ENCODE data around the gene CDH13. TPM values are rescaled to one million over a fixed set of nuclear protein-coding genes. Genes with fewer than 3 reads are reported as not detected.

Gene CDH13
- total RNA-seq, 4 donors from 2014 or later = 3.1 to 13.5 (median 8.9) TPM

- no peak overlapping the region for H3K4me3 ChIP-seq
- H3K9me3 ChIP-seq = no peaks in the 10 kb centered on the region
- WGBS = 82% methylated on average over 3 of the region's 3 CpGs
- H3K27me3 ChIP-seq = peaks cover 0 to 21% (median 0%) of the 10 kb centered on the region in 4 donors
- TF ChIP-seq POLR2A (IDR thresholded peaks at IDR 0.05; ENCODE audit: low read depth) (no peak), CTCF (IDR thresholded peaks at IDR 0.05) (no peak), POLR2AphosphoS5 (IDR thresholded peaks at IDR 0.05) (no peak), EP300 (IDR thresholded peaks at IDR 0.05) (no peak)
- peak; percentile 47 for DNase-seq (ENCODE audit: extremely low spot score)
- no peaks in the 10 kb centered on the region for H3K4me1 ChIP-seq
- intact Hi-C loops (cut with DNase I) = no loop called here
- H3K36me3 ChIP-seq = no peaks in the 10 kb centered on the region
- H3K27ac ChIP-seq (replicated peaks in 1 of 4) = no peak overlapping the region
Observed at GRCh38 chr16:83409347-83409746, 782.6 kb downstream of the CDH13 start.

- no peak for TF ChIP-seq POLR2A (IDR thresholded peaks at IDR 0.05; ENCODE audit: low read depth)
- TF ChIP-seq EP300 (IDR thresholded peaks at IDR 0.05) = no peak
- no peak for TF ChIP-seq CTCF (IDR thresholded peaks at IDR 0.05)
- TF ChIP-seq POLR2AphosphoS5 (IDR thresholded peaks at IDR 0.05) = no peak
- H3K9me3 ChIP-seq = no peaks in the 10 kb centered on the region
- H3K36me3 ChIP-seq = no peaks in the 10 kb centered on the region
- H3K27ac ChIP-seq (replicated peaks in 1 of 4) = no peak overlapping the region
- intact Hi-C loops (cut with DNase I) = no loop called here
- no peaks in the 10 kb centered on the region for H3K27me3 ChIP-seq
- WGBS = 68% methylated on average over 1 of the region's 1 CpG
- H3K4me3 ChIP-seq = no peak overlapping the region
- DNase-seq (ENCODE audit: extremely low spot score) = peak; percentile 3
- no peaks in the 10 kb centered on the region for H3K4me1 ChIP-seq
Observed at GRCh38 chr16:83418565-83418964, 791.8 kb downstream of the CDH13 start.

- no peaks in the 10 kb centered on the region for H3K9me3 ChIP-seq
- H3K4me1 ChIP-seq = no peaks in the 10 kb centered on the region
- DNase-seq (ENCODE audit: extremely low spot score) = peak; percentile 10
- no peak for TF ChIP-seq POLR2AphosphoS5 (IDR thresholded peaks at IDR 0.05)
- TF ChIP-seq EP300 (IDR thresholded peaks at IDR 0.05) = no peak
- TF ChIP-seq POLR2A (IDR thresholded peaks at IDR 0.05; ENCODE audit: low read depth) = no peak
- WGBS = 69% methylated on average over 7 of the region's 9 CpGs
- H3K4me3 ChIP-seq = no peak overlapping the region
- H3K27ac ChIP-seq (replicated peaks in 1 of 4) = no peak overlapping the region
- no peaks in the 10 kb centered on the region for H3K36me3 ChIP-seq
- intact Hi-C loops (cut with DNase I) = no loop called here
- H3K27me3 ChIP-seq = no peaks in the 10 kb centered on the region
Observed at GRCh38 chr16:83420206-83420760, 793.5 kb downstream of the CDH13 start.

GRCh38 chr16:83433201-83433600 lies 806.4 kb downstream of the CDH13 start:
- Histone ChIP-seq H3K4me3 (no peak overlapping the region), H3K27ac (replicated peaks in 1 of 4) (no peak overlapping the region), H3K36me3 (no peaks in the 10 kb centered on the region), H3K9me3 (no peaks in the 10 kb centered on the region), H3K27me3 (peaks cover 0 to 7% (median 0%) of the 10 kb centered on the region in 4 donors), H3K4me1 (no peaks in the 10 kb centered on the region)
- WGBS = 72% methylated on average over 3 of the region's 3 CpGs
- no peak for TF ChIP-seq POLR2A (IDR thresholded peaks at IDR 0.05; ENCODE audit: low read depth)
- no peak for TF ChIP-seq POLR2AphosphoS5 (IDR thresholded peaks at IDR 0.05)
- no peak for TF ChIP-seq EP300 (IDR thresholded peaks at IDR 0.05)
- no peak for TF ChIP-seq CTCF (IDR thresholded peaks at IDR 0.05)
- intact Hi-C loops (cut with DNase I) = no loop called here
- DNase-seq (ENCODE audit: extremely low spot score) = no peak

GRCh38 chr16:83437036-83437435 lies 810.3 kb downstream of the CDH13 start:
- intact Hi-C loops (cut with DNase I) = no loop called here
- H3K27me3 ChIP-seq = peaks cover 0 to 7% (median 0%) of the 10 kb centered on the region in 4 donors
- no peak for DNase-seq (ENCODE audit: extremely low spot score)
- 80% methylated on average over 7 of the region's 7 CpGs for whole genome bisulfite sequencing
- no peaks in the 10 kb centered on the region for H3K9me3 ChIP-seq
- TF ChIP-seq EP300 (IDR thresholded peaks at IDR 0.05) (no peak), POLR2A (IDR thresholded peaks at IDR 0.05; ENCODE audit: low read depth) (no peak), POLR2AphosphoS5 (IDR thresholded peaks at IDR 0.05) (no peak), CTCF (IDR thresholded peaks at IDR 0.05) (no peak)
- H3K36me3 ChIP-seq = no peaks in the 10 kb centered on the region
- H3K4me3 ChIP-seq = no peak overlapping the region
- H3K27ac ChIP-seq (replicated peaks in 1 of 4) = no peak overlapping the region
- H3K4me1 ChIP-seq = no peaks in the 10 kb centered on the region

All from esophagus muscularis mucosa (tissue), 4 donors.